GM23338 (cell line): ENCODE data around the gene NEO1. TPM values are rescaled to one million over a fixed set of nuclear protein-coding genes. Genes with fewer than 3 reads are reported as not detected.
A peak's percentile ranks its signal among the peaks of the same experiment; 100 is the strongest.

Experiments
- ATAC-seq: fragments of 200-7000 bp; cut with Tn5 transposase; 3 replicates; pipeline ENCODE4 v1.9.1; 2020
- DNase-seq: peaks from one replicate; pipeline ENCODE4 v3.0.0-alpha.2; 2015; ENCODE audit warnings: low spot score
- H2AFZ ChIP-seq: fragments of 200-600 bp; sonication (generic); 2 replicates; pipeline ENCODE4 v1.8.0; 2016; ENCODE audit warnings: antibody characterized with exemption, mild to moderate bottlenecking, moderate library complexity
- H3F3A ChIP-seq: fragments of 200-600 bp; sonication (generic); replicated peaks from 2 replicates; pipeline ENCODE4 v1.8.0; 2017; ENCODE audit warnings: antibody characterized with exemption, mixed run types, low read depth
- H3K27ac ChIP-seq: fragments of 200-600 bp; sonication (generic); 2 replicates; pipeline ENCODE4 v1.6.1; 2016; ENCODE audit warnings: low read depth
- H3K27me3 ChIP-seq: fragments of 200-600 bp; sonication (generic); 2 replicates; pipeline ENCODE4 v1.8.0; 2016; ENCODE audit warnings: mild to moderate bottlenecking, mixed run types, moderate library complexity; ENCODE audit not compliant: insufficient read depth
- H3K36me3 ChIP-seq: fragments of 200-600 bp; sonication (generic); 2 replicates; pipeline ENCODE4 v1.8.0; 2016; ENCODE audit warnings: mild to moderate bottlenecking; ENCODE audit not compliant: insufficient read depth
- H3K4me1 ChIP-seq: fragments of 200-600 bp; sonication (generic); 2 replicates; pipeline ENCODE4 v1.8.0; 2016; ENCODE audit warnings: mild to moderate bottlenecking, moderate library complexity; ENCODE audit not compliant: insufficient read depth
- H3K4me2 ChIP-seq: fragments of 200-600 bp; sonication (generic); 2 replicates; pipeline ENCODE4 v1.7.1; 2017; ENCODE audit warnings: mixed run types
- H3K4me3 ChIP-seq: fragments of 200-600 bp; sonication (generic); 2 replicates; pipeline ENCODE4 v1.6.1; 2016; ENCODE audit warnings: mixed run types
- H3K79me2 ChIP-seq: fragments of 200-600 bp; sonication (generic); replicated peaks from 2 replicates; pipeline ENCODE4 v1.8.0; 2017; ENCODE audit warnings: mild to moderate bottlenecking; ENCODE audit not compliant: insufficient read depth
- H3K9me2 ChIP-seq: fragments of 200-600 bp; sonication (generic); 2 replicates; pipeline ENCODE4 v1.8.0; 2017; ENCODE audit not compliant: insufficient read depth
- H4K20me1 ChIP-seq: fragments of 200-600 bp; sonication (generic); replicated peaks from 2 replicates; pipeline ENCODE4 v1.8.0; 2017; ENCODE audit warnings: mild to moderate bottlenecking; ENCODE audit not compliant: insufficient read depth
- H3K27ac Mint-ChIP-seq: 2 replicates; pipeline ENCODE4 v1.8.0; 2020; ENCODE audit warnings: inconsistent platforms, mild to moderate bottlenecking, moderate library complexity, mixed read lengths
- H3K27me3 Mint-ChIP-seq: 3 replicates; pipeline ENCODE4 v1.8.0; 2022; ENCODE audit warnings: low read depth, mild to moderate bottlenecking, moderate library complexity, mixed read lengths, inconsistent platforms; ENCODE audit not compliant: insufficient read depth, poor library complexity
- H3K36me3 Mint-ChIP-seq: 3 replicates; pipeline ENCODE4 v1.8.0; 2021; ENCODE audit warnings: low read depth, mild to moderate bottlenecking, inconsistent platforms, moderate library complexity, mixed read lengths
- H3K4me1 Mint-ChIP-seq: 3 replicates; pipeline ENCODE4 v1.8.0; 2020; ENCODE audit warnings: mild to moderate bottlenecking, inconsistent platforms, mixed read lengths
- H3K4me3 Mint-ChIP-seq: 3 replicates; pipeline ENCODE4 v1.8.0; 2021; ENCODE audit warnings: moderate library complexity, mild to moderate bottlenecking, inconsistent platforms, mixed read lengths
- H3K9me3 Mint-ChIP-seq: 3 replicates; pipeline ENCODE4 v1.8.0; 2020; ENCODE audit warnings: moderate library complexity, mild to moderate bottlenecking, inconsistent platforms, mixed read lengths
- CREB1 ChIP-seq: fragments of 250-450 bp; sonication (Bioruptor Pico); IDR thresholded peaks from 2 replicates; pipeline ENCODE4 v1.5.0; 2020; ENCODE audit warnings: low read depth, mild to moderate bottlenecking, moderate library complexity
- EZH2 ChIP-seq: fragments of 200-600 bp; sonication (generic); IDR thresholded peaks from one replicate; pipeline ENCODE4 v1.8.0; 2017; ENCODE audit warnings: antibody characterized with exemption, mild to moderate bottlenecking, low read depth; ENCODE audit not compliant: unreplicated experiment
- EZH2phosphoT487 ChIP-seq: fragments of 200-600 bp; sonication (generic); IDR thresholded peaks from one replicate; pipeline ENCODE4 v1.8.1; 2018; ENCODE audit warnings: antibody characterized with exemption; ENCODE audit not compliant: unreplicated experiment
- JUNB ChIP-seq: IDR thresholded peaks from one replicate; pipeline ENCODE4 v1.6.1; 2016; ENCODE audit warnings: antibody characterized with exemption; ENCODE audit not compliant: unreplicated experiment
- NANOG ChIP-seq: IDR thresholded peaks from 2 replicates; pipeline ENCODE4 v1.6.1; 2016; ENCODE audit warnings: antibody characterized with exemption, borderline replicate concordance
- POLR2AphosphoS5 ChIP-seq: IDR thresholded peaks from 2 replicates; pipeline ENCODE4 v1.6.1; 2016; ENCODE audit warnings: antibody characterized with exemption, low read depth
- REST ChIP-seq: IDR thresholded peaks from one replicate; pipeline ENCODE4 v1.6.1; 2018; ENCODE audit warnings: antibody characterized with exemption; ENCODE audit not compliant: unreplicated experiment
- STAT1 ChIP-seq: IDR thresholded peaks from one replicate; pipeline ENCODE4 v1.6.1; 2016; ENCODE audit warnings: antibody characterized with exemption; ENCODE audit not compliant: unreplicated experiment
- ZNF114 ChIP-seq: fragments of 250-450 bp; sonication (Bioruptor Pico); IDR thresholded peaks from 2 replicates; pipeline ENCODE4 v1.5.0; 2020; ENCODE audit warnings: mild to moderate bottlenecking, moderate library complexity
- ZNF331 ChIP-seq: fragments of 250-450 bp; sonication (Bioruptor Pico); IDR thresholded peaks from 2 replicates; pipeline ENCODE4 v1.5.0; 2020; ENCODE audit warnings: low read depth, mild to moderate bottlenecking, moderate library complexity
- polyA plus RNA-seq: library from polyadenylated mRNA; unstranded; fragments of >200 nt; fragmentation: Nextera tagmentation; extraction: Ambion mirVana; gene quantifications from 2 replicates; pipeline ENCODE4 v1.2.1, GENCODE V29; 2016
- total RNA-seq: library from RNA; depleted of rRNA; stranded (reverse); fragments of >200 nt; shearing (Covaris generic); gene quantifications from 2 replicates; pipeline ENCODE4 v1.2.3, GENCODE V29; 2014
- TF ChIP-seq, protein P1 (sequence below), 2 experiments: fragments of 200-600 bp in 1 of 2; sonication (generic) in 1 of 2; conservative IDR thresholded peaks; 2 replicates each; pipeline versions ENCODE4 v1.5.1 to v1.6.1; 2016 to 2017; ENCODE audit warnings: antibody characterized with exemption in 2 of 2, low read depth in 2 of 2, mild to moderate bottlenecking in 2 of 2, moderate library complexity in 1 of 2
- TF ChIP-seq, protein P2 (sequence below): IDR thresholded peaks from 2 replicates; pipeline ENCODE4 v1.6.1; 2016; ENCODE audit warnings: antibody characterized with exemption

The NEO1 gene
- total and polyA plus RNA-seq, 2 experiments from 2014 or later = 8.4 to 45.8 TPM

DNA sequence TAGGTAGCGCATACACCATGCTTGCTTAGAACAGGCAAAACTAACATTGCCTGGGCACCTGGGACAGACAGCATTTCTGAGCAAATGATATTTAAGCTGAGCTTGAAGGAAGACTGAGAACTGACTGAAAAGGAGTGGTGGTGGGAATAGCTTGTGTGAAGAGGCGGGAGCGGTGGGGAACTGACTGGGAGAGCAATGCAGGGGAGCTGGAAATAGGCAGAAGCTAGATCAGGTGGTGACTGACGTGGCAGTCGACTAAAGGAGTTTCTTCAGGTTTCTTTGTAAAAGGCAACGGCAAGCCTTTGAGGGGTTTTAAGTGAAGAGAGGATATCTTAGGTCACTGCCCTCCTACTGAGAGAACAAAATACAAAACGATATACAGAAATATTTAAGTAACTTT lies 61.8 kb downstream of the NEO1 start:
- Mint-ChIP-seq H3K4me3 (no peak overlapping the region), H3K36me3 (no peaks in the 10 kb centered on the region; the same call in 2 of the 3 replicates), H3K4me1 (peaks cover 11% of the 10 kb centered on the region; the same call in 2 of the 3 replicates), H3K27ac (peak overlapping the region; percentile 47), H3K27me3 (no peaks in the 10 kb centered on the region), H3K9me3 (no peaks in the 10 kb centered on the region)
- no peaks in the 10 kb centered on the region; the same call in none of the 2 replicates for H4K20me1 ChIP-seq
- TF ChIP-seq NANOG (no peak), POLR2AphosphoS5 (no peak), STAT1 (no peak), ZNF331 (CRISPR knock-in tag) (no peak), REST (no peak)
- ATAC-seq = peak; percentile 95
- no peaks in the 10 kb centered on the region for H3K36me3 ChIP-seq
- H3K27me3 ChIP-seq = no peaks in the 10 kb centered on the region
- peak; percentile 47 for DNase-seq
- H3K27ac ChIP-seq = peak overlapping the region; percentile 47; the same call in 1 of the 2 replicates
- H3K4me1 ChIP-seq = 0 out of 2 replicates have a peak, but pooled peaks cover 5% of the 10 kb centered on the region
- H3F3A ChIP-seq = no peaks in the 10 kb centered on the region
- H3K4me3 ChIP-seq = no peak overlapping the region
- no peak overlapping the region for H3K4me2 ChIP-seq
- peaks cover 12% of the 10 kb centered on the region; the same call in 1 of the 2 replicates for H3K79me2 ChIP-seq
- H2AFZ ChIP-seq = no peak overlapping the region
- H3K9me2 ChIP-seq = no peaks in the 10 kb centered on the region

- Histone ChIP-seq H3K27ac (no peak overlapping the region), H3F3A (no peaks in the 10 kb centered on the region), H3K9me2 (no peaks in the 10 kb centered on the region), H3K4me1 (0 out of 2 replicates have a peak, but pooled peaks cover 5% of the 10 kb centered on the region), H4K20me1 (no peaks in the 10 kb centered on the region; the same call in none of the 2 replicates), H3K4me2 (no peak overlapping the region), H3K79me2 (peaks cover 12% of the 10 kb centered on the region; the same call in 1 of the 2 replicates), H3K4me3 (no peak overlapping the region), H3K36me3 (no peaks in the 10 kb centered on the region), H3K27me3 (no peaks in the 10 kb centered on the region), H2AFZ (no peak overlapping the region)
- DNase-seq (no peak), ATAC-seq (no peak)
- peaks cover 9% of the 10 kb centered on the region; the same call in 2 of the 3 replicates for H3K4me1 Mint-ChIP-seq
- H3K27ac Mint-ChIP-seq = no peak overlapping the region
- no peaks in the 10 kb centered on the region for H3K9me3 Mint-ChIP-seq
- H3K27me3 Mint-ChIP-seq = no peaks in the 10 kb centered on the region
- H3K4me3 Mint-ChIP-seq = no peak overlapping the region
- no peaks in the 10 kb centered on the region; the same call in 2 of the 3 replicates for H3K36me3 Mint-ChIP-seq
- TF ChIP-seq POLR2AphosphoS5 (no peak), JUNB (no peak), EZH2phosphoT487 (no peak), CREB1 (no peak), ZNF114 (no peak), EZH2 (no peak)
- TF ChIP-seq, protein P1, sequence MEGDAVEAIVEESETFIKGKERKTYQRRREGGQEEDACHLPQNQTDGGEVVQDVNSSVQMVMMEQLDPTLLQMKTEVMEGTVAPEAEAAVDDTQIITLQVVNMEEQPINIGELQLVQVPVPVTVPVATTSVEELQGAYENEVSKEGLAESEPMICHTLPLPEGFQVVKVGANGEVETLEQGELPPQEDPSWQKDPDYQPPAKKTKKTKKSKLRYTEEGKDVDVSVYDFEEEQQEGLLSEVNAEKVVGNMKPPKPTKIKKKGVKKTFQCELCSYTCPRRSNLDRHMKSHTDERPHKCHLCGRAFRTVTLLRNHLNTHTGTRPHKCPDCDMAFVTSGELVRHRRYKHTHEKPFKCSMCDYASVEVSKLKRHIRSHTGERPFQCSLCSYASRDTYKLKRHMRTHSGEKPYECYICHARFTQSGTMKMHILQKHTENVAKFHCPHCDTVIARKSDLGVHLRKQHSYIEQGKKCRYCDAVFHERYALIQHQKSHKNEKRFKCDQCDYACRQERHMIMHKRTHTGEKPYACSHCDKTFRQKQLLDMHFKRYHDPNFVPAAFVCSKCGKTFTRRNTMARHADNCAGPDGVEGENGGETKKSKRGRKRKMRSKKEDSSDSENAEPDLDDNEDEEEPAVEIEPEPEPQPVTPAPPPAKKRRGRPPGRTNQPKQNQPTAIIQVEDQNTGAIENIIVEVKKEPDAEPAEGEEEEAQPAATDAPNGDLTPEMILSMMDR (conservative IDR thresholded peaks at IDR 0.05; ENCODE audit: low read depth in 2 of 2) = no peak
- TF ChIP-seq, protein P2, sequence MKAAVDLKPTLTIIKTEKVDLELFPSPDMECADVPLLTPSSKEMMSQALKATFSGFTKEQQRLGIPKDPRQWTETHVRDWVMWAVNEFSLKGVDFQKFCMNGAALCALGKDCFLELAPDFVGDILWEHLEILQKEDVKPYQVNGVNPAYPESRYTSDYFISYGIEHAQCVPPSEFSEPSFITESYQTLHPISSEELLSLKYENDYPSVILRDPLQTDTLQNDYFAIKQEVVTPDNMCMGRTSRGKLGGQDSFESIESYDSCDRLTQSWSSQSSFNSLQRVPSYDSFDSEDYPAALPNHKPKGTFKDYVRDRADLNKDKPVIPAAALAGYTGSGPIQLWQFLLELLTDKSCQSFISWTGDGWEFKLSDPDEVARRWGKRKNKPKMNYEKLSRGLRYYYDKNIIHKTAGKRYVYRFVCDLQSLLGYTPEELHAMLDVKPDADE = no peak
Observed at GRCh38 chr15:73116164-73116563, 63.9 kb downstream of the NEO1 start.
